ENCODE results near the gene GLI1.
"Not testable (repeated sequence)": the region's sequence is repeated elsewhere in the genome, so short reads cannot be mapped to it uniquely, and the experiment has no call there.

Gene GLI1

DNA sequence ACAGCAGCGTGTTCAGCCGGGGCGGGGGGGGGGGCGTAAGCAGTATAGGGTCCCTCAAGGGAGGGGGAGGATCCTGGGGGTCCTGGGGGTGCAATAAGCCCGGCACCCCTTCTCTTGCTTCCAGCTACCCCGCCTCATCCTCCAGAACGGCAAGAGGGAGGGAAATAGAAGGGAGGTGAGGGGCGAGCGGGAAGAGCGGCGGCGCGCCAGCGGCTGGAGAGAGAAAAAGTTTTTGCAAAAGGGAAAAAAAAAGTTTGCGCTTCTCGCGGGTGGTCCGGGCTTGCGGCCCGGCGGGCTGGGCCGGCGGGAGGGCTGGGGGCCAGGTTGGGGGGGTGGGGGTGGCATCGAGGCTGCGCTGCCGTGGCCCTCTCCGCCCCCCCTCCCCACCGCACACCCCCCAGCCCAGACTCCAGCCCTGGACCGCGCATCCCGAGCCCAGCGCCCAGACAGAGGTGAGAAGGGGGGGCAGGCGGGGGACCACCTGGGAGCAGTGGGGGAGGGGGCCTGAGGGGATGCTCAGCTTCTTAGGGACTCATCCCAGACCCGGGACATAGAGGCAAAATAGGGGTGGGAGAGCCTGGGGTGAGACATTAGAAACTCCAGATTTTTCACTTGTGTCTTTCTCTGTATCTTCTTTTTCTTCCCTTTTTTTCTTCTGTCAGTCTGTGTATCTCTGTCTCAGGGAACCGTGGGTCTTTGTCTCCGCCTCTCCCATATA, at the start of gene GLI1:
Gene GLI1 (plus strand): TSS at position 36 of the 718 bp plus-strand sequence. CDS start 3,907 bp downstream, outside the sequence.
- no peak for DNase-seq (ENCODE audit: low read depth in 2 of 2)

DNA sequence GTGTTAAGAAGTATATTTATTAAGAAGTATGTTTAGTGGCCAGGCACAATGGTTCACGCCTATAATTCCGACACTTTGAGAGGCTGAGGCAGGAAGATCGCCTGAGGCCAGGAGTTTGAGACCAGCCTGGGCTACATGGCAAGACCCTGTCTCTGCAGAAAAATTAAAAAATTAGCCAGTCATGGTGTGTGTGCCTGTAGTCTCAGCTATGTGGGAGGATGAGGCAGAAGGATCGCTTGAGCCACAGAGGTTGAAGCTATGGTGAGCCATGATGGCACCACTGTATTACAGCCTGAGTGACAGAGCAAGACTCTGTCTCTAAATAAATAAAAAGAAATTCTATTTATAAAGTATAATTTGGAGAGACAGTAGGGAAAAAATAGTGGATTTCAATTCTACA, 49.1 kb upstream of the GLI1 start:
- no peak for DNase-seq (ENCODE audit: low read depth in 2 of 2)

DNA sequence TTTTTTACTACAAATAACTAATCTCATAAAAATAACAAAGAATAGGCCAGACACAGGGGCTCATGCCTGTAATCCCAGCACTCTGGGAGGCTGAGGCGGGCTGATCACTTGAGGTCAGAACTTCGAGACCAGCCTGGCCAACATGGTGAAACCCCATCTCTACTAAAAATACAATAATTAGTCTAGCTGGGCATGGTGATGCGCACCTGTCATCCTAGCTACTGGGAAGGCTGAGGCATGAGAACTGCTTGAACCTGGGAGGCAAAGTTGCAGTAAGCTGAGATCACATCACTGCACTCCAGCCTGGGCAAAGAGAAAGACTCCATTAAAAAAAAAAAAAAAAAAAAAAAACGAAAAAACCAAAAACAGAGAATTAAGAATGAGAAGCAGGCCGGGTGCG, 45.4 kb upstream of the GLI1 start:
- not testable (repeated sequence) for DNase-seq (ENCODE audit: low read depth in 2 of 2)

DNA sequence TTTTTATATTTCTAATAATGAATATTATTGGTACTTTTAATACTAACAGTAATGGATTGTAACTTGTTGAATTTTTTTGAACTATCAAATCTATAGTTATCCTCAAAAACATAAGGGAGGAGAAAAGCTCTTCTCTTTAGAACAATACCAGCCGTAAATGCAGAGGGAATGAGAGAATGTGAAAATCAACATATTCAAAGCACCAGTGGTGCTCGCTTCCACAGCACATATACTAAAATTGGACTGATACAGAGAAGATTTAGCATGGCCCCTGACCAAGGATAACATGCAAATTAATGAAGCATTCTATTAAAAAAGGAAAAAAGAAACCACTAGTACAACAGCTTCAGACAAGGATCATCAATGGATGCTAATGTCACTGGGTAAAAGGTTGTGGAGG, 44.5 kb upstream of the GLI1 start:
- DNase-seq (ENCODE audit: low read depth in 2 of 2), result no peak

DNA sequence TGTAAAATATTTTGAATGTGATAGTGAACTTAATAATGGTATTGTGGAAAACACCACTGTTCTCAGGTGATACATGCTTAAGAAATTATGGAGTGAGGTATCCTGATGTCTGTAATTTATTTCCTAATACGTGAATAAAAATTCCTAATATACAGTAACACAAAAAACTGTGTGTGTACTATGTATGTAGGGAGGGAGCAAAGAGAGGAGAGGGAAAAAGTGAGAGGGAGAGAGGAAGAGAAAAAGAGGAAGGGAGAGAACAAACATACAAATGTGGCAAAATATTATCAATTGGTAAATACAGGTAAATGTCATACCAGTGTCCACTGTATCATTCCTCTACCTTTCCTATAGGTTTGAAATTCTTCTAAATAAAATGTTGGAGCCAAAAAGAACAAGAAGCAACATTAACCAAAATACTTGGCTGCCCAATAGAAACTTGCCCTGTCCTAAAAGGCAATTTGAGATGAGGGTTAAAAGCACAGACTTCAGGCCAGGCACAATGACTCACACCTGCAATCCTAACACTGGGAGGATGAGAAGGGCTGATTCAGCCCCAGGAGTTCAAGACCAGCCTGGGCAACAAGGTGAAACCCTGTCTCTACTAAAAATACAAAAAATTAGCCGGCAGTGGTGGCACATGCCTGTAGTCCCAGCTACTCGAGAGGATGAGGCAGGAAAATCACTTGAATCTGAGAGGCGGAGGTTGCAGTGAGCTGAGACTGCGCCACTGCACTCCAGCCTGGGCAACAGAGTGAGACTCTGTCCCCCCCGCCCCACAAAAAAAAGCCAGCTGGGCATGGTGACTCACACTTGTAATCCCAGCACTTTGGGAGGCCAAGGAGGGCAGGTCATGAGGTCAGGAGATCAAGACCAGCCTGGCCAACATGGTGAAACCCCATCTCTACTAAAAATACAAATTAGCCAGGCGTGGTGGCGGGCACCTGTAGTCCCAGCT, 43.3 kb upstream of the GLI1 start:
- DNase-seq (ENCODE audit: low read depth in 2 of 2), result no peak

DNA sequence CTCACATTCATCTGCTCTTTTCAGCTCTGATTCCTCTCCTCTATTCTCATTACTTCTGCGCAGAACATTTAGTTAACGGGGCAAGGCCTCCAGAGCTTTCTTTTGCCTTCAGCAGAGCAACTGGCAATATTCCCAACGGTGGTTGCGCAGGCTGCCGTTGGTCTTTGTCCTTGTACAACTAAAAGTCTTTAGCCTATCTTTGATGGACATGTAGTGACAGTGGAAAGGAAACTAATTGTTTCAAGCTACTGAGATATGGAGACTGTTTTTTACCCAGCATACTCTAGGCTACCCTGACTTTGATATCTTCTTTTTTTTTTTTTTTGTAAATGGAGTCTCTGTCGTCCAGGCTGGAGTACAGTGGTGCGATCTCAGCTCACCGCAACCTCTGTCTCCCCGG, 41.3 kb upstream of the GLI1 start:
- DNase-seq (ENCODE audit: low read depth in 2 of 2), result no peak

DNA sequence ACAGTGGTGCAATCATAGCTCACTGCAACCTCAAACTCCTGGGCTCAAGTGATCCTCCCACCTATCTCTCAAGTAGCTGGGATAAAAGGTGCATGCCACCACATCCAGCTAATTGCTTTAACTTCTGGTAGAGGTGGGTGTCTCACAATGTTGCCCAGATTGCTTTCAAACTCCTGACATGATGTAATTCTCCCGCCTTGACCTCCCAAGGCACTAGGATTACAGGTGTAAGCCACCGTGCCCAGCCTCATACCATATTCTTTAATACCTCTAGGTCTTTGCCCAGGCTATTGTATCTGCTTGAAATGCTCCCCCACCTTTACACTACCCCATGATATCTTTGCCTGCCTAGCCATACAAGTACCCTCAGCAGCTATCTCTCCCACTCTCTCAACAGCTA, 40.1 kb upstream of the GLI1 start:
- DNase-seq (ENCODE audit: low read depth in 2 of 2), result no peak

DNA sequence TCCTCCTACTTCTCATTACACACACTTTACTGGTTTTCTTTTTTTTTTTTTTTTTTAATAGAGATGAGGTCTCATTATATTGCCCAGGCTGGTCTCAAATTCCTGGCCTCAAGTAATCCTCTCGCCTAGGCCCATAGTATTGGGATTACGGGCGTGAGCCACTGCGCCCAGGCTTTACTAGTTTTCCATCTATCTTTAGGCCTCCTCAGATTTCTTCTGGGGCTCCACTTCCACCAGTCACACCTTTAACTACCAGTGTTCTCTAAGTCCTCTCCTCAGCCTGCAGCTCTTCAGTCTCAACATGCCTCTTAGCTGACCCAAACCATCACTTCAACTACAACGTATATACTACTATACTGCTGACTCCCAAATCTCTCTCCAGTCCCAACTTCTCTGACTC, 39.1 kb upstream of the GLI1 start:
- DNase-seq (ENCODE audit: low read depth in 2 of 2), result no peak

DNA sequence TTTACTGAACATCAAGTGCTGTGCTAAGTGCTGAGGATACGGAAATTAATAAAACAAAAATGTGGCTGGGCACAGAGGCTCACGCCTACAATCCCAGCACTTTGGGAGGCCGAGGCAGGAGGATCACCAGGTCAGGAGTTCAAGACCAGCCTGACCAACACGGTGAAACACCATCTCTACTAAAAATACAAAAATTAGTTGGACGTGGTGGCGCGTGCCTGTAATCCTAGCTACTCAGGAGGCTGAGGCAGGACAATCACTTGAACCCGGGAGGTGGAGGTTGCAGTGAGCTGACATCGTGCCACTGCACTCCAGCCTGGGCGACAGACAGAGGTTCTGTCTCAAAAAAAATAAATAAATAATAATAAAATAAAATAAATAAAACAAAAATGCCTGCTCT, 32.6 kb upstream of the GLI1 start:
- not testable (repeated sequence) for DNase-seq (ENCODE audit: low read depth in 2 of 2)

DNA sequence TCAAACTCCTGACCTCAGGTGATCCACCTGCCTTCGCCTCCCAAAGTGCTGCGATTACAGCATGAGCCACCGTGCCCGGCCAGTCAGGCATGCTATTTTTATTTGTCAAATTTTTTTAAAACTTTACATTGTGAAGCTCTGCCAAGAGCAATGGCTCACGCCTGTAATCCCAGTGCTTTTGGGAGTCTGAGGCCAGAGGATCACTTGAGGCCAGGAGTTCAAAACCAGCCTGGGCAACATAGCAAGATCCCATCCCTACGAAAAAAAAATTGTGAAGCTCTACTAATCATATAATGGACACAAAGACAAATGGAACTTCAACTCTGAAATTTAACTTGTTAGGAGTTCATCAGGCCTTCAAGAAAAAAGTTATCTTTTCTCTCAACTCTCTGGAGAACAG, 30.6 kb upstream of the GLI1 start:
- DNase-seq (ENCODE audit: low read depth in 2 of 2), result no peak

DNA sequence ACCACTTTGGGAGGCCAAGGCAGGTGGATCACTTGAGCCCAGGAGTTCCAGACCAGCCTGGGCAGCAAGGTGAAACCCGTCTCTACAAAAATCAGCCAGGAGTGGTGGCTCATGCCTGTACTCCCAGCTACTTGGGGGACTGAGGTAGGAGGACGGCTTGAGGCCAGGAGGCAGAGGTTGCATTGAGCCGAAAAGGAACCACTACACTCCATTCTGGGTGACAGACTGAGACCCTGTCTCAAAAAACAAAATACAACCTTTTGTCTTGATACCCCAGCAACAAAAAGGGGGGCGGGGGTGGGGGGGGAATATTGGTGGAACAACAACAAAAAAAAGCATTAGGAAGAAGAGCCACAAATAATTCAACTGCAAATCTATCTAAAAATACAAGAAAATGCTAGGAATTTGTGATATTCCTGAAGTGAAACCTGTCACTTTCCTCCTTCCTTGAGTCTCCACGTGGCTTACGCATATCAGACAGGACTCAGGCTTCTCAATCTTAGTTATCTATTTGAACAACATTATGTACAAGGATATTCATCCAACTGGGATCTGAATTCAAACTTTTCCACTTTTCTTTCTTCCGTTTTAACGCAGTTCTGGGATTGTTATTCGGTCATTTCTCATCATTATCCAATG, 30.0 kb upstream of the GLI1 start:
- no peak for DNase-seq (ENCODE audit: low read depth in 2 of 2)

DNA sequence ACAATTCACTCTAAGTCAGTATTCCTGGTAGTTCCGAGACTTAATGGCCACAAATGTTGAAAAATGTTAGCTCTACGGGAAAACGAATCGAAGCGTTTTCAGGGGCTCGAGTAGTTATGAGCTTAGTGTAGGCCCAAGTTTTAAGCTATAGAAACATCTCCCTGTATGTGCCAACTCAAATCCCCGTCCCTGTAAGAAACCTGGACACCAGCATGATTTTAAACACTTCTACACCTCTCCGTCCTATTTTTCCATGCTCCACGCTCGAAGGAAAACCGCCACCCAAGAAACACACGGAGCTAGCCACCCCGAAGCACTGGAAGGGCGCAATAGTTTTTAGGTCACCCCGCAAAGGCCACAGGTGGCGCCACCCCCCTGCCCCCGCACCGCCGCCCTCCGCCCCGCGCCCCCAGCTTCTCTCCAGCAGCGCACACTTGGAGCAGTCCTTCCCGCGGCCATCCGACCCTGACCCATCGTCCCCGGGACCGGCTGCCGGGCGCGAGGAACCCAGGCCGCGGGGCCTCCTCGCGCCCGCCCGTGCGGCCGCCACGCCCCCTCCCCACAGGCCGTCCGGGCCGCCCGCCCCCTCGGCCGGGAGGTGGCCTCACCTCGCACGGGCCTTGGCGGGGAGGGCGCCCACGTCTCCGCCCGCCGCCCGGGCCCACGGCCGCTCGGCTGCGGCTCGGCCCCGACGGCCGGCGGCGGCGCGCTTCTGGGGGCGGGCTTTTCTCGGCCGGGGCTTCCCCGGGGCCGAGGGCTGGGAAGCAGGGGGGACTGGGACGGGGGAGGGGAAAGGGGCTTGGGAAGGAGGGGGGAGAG, 29.3 kb upstream of the GLI1 start:
- DNase-seq (ENCODE audit: low read depth in 2 of 2), result no peak

DNA sequence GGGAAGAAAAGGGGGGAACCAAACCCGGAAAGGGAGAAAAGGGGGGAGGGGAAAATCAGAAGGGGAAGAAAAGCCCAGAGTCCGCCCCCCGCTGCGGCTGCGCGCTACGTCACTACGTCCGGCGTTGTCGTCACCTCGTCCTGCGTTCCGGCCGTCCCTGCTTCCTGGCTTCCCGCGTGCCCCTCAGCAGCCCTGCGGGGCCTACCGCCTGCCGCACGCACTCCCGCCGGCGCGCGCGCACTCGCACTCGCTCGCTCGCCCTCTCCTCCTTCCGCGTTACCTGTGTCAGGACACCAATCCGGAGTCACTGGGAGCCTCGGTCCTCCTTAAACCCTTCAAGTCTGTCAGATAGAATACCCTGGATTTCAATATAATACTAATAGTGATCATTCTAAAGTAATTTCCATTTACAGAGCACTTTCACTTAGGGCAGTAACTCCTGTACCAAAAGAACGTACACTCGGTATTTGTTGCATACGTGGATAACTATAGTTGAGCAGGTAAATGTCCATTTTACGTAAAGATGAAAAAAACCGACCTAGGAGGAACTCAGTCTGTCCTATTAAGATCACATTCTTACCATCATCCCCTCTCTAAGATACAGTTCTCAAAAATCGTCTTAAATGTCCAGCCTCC, 28.5 kb upstream of the GLI1 start, which contains the start of gene R3HDM2:
Gene R3HDM2 (minus strand): TSS at position 113 of the 636 bp plus-strand sequence. CDS start 120,615 bp downstream, outside the sequence.
- peak; percentile 91 to 95 for DNase-seq (ENCODE audit: low read depth in 2 of 2)

DNA sequence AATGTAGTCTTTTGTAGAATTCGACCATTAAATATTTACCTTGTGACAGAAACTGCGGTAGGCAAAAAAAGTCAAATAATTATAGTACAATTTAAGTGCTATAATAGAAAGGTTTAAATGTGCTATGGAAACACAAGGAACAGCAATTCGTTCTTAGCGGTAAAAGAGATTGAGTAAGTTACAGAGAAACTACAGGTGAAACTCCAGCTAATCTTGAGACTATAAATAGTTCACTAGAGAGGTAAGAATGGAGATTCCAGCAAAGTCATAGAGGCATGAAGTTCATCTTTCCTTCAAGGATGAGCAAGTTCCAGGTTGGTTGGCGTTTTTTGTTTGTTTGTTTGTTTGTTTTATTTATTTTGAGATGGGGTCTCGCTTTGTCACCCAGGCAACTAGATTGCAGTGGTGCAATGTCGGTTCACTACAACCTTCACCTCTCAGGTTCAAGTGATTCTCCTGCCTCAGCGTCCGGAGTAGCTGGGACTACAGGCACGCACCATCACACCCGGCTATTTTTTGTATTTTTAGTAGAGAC, 27.9 kb upstream of the GLI1 start:
- no peak for DNase-seq (ENCODE audit: low read depth in 2 of 2)

DNA sequence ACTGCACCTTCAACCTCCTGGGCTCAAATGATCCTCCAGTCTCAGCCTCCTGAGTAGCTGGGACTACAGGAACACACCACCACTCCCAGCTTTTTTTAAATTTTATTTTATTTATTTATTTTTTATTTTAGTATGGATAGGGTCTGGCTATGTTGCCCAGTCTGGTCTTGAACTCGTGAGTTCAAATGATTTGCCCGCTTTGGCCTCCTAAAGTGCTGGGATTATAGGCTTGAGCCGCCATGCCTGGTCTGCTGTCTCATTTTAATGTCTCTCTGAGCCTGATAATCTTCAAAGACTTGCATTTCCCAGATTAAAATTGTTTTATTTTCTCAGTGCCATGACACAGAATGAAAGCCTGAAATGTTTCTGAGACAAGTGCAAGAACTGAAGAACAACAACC, 26.2 kb upstream of the GLI1 start:
- no peak for DNase-seq (ENCODE audit: low read depth in 2 of 2)

DNA sequence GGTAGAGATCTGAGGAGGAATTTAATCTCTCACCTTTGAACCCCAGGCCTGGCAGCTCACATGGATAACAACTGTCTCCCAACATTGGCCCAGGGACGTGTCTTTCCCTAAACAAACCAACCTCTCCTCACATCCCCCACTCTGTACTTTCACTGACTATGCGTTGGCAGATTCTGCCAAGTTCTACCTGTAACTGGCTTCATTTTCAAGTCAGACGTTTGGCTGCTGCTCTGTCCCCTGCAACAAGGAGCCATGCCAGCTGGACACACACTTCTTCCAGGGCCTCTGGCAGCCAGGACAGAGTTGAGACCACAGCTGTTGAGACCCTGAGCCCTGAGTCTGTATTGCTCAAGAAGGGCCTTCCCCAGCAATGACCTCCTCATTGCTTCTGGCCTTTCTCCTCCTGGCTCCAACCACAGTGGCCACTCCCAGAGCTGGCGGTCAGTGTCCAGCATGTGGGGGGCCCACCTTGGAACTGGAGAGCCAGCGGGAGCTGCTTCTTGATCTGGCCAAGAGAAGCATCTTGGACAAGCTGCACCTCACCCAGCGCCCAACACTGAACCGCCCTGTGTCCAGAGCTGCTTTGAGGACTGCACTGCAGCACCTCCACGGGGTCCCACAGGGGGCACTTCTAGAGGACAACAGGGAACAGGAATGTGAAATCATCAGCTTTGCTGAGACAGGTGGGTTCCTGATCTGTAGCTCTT, 24.9 kb upstream of the GLI1 start, which contains the start of gene INHBC:
Gene INHBC (plus strand): TSS at position 268 of the 707 bp plus-strand sequence. CDS start 103 bp downstream, at position 371.
- no peak for DNase-seq (ENCODE audit: low read depth in 2 of 2)

DNA sequence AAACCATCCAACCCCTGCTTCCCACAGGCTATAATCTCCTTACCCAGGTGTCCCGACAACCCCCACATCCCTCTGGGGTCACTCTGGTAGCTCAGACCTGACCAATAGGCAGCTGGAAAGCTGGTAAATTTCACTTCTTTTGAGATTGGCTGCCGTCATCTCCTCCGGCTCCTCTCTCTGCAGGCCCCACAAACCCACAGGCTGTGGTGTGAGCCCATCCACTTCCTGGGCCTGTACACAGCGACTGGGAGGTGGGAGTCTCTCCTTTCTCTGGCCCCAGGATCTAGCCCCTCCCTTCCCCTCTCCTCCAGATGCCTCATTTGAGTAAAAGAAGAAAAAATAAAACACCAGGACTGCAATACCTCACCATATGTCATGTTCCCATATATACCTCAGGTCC, 24.3 kb upstream of the GLI1 start:
- DNase-seq (ENCODE audit: low read depth in 2 of 2), result no peak

DNA sequence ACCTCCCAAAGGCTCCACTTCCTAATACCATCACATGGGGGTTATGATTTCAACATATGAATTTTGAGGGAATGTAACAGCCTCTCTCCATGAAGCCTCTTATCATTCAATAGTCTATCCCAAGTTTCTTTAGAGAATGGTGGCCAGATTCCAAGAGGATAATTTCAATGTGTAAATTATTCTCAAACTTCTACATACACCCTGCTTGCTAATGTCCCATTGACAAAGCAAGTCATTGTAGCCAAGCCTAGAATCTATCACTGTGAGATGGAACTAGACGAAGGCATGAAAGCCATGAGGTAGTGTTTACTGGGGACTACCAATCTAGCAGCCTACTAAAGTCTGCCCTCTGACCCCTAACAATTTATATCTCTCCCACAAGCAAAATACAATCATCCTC, 21.2 kb upstream of the GLI1 start:
- no peak for DNase-seq (ENCODE audit: low read depth in 2 of 2)

DNA sequence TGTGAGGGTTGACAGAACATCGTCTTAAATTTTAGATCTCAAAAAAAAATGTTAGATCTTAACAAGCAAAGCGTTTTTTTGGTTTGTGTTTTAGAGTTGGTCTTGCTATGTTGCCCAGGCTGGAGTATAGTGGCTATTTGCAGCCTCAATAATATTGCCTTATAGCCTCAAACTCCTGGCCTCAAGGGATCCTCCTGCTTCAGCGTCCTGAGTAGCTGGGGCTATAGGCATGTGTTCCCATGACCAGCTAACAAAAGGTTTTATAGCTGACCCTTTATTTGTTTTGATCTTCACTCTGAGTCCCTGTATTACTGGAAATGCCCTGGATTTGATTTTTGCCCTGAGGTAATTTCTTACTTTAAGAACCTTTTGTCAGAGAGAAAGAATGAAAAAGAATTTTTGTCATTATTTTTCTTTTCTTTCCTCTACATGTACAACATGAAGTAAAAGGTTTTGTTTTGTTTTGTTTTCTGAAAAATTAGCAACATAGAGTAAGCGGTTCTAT, 19.8 kb upstream of the GLI1 start:
- DNase-seq (ENCODE audit: low read depth in 2 of 2), result no peak

DNA sequence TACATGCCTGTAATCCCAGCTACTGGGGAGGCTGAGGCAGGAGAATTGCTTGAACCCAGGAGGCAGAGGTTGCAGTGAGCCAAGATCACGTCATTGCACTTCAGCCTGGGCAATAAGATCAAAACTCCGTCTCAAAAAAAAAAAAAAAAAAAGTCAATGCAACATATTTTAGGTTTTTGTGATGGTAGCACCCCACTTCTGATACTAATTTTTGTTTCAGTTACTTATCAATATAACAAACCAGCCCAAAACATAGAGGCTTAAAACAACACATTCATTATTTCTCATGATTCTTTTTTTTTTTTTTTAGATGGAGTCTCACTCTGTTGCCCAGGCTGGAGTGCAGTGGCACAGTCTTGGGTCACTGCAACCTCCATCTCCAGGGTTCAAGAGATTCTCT, 18.2 kb upstream of the GLI1 start:
- not testable (repeated sequence) for DNase-seq (ENCODE audit: low read depth in 2 of 2)
